Brain microvascular endothelial cell (primary cell): ENCODE measurements around the gene LDLRAD4.

ENCODE experiments used
- DNase-seq: peaks from one replicate; pipeline ENCODE4 v3.0.0-alpha.2; 2020
- H3K27ac ChIP-seq: fragments of 250-450 bp; sonication (Bioruptor Pico); 2 replicates; pipeline ENCODE4 v1.5.1; 2020; ENCODE audit warnings: mild to moderate bottlenecking, moderate library complexity
- H3K27me3 ChIP-seq: fragments of 250-450 bp; sonication (Bioruptor Pico); replicated peaks from 2 replicates; pipeline ENCODE4 v1.5.1; 2020; ENCODE audit warnings: mild to moderate bottlenecking
- H3K36me3 ChIP-seq: fragments of 250-450 bp; sonication (Bioruptor Pico); replicated peaks from 2 replicates; pipeline ENCODE4 v1.5.1; 2020; ENCODE audit warnings: mild to moderate bottlenecking
- H3K4me3 ChIP-seq: 2 replicates; pipeline ENCODE4 v1.5.1; 2011; ENCODE audit warnings: low read depth, mild to moderate bottlenecking, control low read depth, low read length, moderate library complexity
- CTCF ChIP-seq: IDR thresholded peaks from 2 replicates; pipeline ENCODE4 v1.5.1; 2011; ENCODE audit warnings: low read depth, mild to moderate bottlenecking, moderate library complexity, low read length, control low read depth, inconsistent platforms; ENCODE audit errors: missing control alignments
- in situ Hi-C: cut with HindIII; loops from 2 replicates; pipeline ENCODE4 v1.10.0; 2017; ENCODE audit warnings: low sequenced_read_pairs, low pct_ligation_motif_present

LDLRAD4 gene

GRCh38 chr18:13572721-13573120, 354.2 kb downstream of the LDLRAD4 start:
- in situ Hi-C loops, result no loop called here
- Histone ChIP-seq H3K27ac (no peak overlapping the region), H3K27me3 (no peaks in the 10 kb centered on the region), H3K36me3 (no peaks in the 10 kb centered on the region), H3K4me3 (no peak overlapping the region)
- no peak for DNase-seq
- no peak for TF ChIP-seq CTCF

- in situ Hi-C loops, result no loop called here
- no peak overlapping the region for H3K4me3 ChIP-seq
- DNase-seq, result no peak
Observed at GRCh38 chr18:13573750-13574149, 355.2 kb downstream of the LDLRAD4 start.

GRCh38 chr18:13574355-13574754, 355.8 kb downstream of the LDLRAD4 start:
- no peak overlapping the region for H3K27ac ChIP-seq
- no peak for TF ChIP-seq CTCF
- no peaks in the 10 kb centered on the region for H3K27me3 ChIP-seq
- DNase-seq, result no peak
- no peak overlapping the region for H3K4me3 ChIP-seq
- H3K36me3 ChIP-seq, result no peaks in the 10 kb centered on the region
- in situ Hi-C loops, result no loop called here

More at GRCh38 chr18:13573750-13574149, 355.2 kb downstream of the LDLRAD4 start:
- H3K27ac ChIP-seq, result no peak overlapping the region
- TF ChIP-seq CTCF, result no peak
- no peaks in the 10 kb centered on the region for H3K36me3 ChIP-seq
- H3K27me3 ChIP-seq, result no peaks in the 10 kb centered on the region

GRCh38 chr18:13574761-13575160, 356.2 kb downstream of the LDLRAD4 start:
- no peaks in the 10 kb centered on the region for H3K27me3 ChIP-seq

GRCh38 chr18:13576598-13576997, 358.0 kb downstream of the LDLRAD4 start:
- Histone ChIP-seq H3K27ac (no peak overlapping the region), H3K27me3 (no peaks in the 10 kb centered on the region), H3K4me3 (no peak overlapping the region), H3K36me3 (no peaks in the 10 kb centered on the region)
- no peak for DNase-seq
- in situ Hi-C loops, result no loop called here
- TF ChIP-seq CTCF, result no peak

More at GRCh38 chr18:13574761-13575160, 356.2 kb downstream of the LDLRAD4 start:
- H3K4me3 ChIP-seq, result no peak overlapping the region
- no peak for DNase-seq
- TF ChIP-seq CTCF, result no peak
- in situ Hi-C loops, result no loop called here
- H3K36me3 ChIP-seq, result no peaks in the 10 kb centered on the region
- no peak overlapping the region for H3K27ac ChIP-seq

- no peak overlapping the region for H3K4me3 ChIP-seq
- H3K36me3 ChIP-seq, result no peaks in the 10 kb centered on the region
- peak; percentile 41 for DNase-seq
- in situ Hi-C loops, result no loop called here
- H3K27me3 ChIP-seq, result no peaks in the 10 kb centered on the region
- no peak overlapping the region for H3K27ac ChIP-seq
- no peak for TF ChIP-seq CTCF
Observed at GRCh38 chr18:13577091-13577697, 358.6 kb downstream of the LDLRAD4 start.
